Ishikawa (cell line): ENCODE measurements around the gene KSR2.

Experiments
- CEBPB ChIP-seq: IDR thresholded peaks from 2 replicates; pipeline ENCODE4 v1.6.1; 2012
- CREB1 ChIP-seq: IDR thresholded peaks from 2 replicates; pipeline ENCODE4 v1.6.1; 2012; ENCODE audit warnings: low read depth
- EGR1 ChIP-seq: IDR thresholded peaks from 2 replicates; pipeline ENCODE4 v1.6.1; 2012
- EP300 ChIP-seq: IDR thresholded peaks from 2 replicates; pipeline ENCODE4 v1.6.1; 2012; ENCODE audit warnings: borderline replicate concordance
- FOXM1 ChIP-seq: IDR thresholded peaks from 2 replicates; pipeline ENCODE4 v1.6.1; 2012; ENCODE audit warnings: low read depth, borderline replicate concordance
- NFIC ChIP-seq: IDR thresholded peaks from 2 replicates; pipeline ENCODE4 v1.6.1; 2012
- RAD21 ChIP-seq: IDR thresholded peaks from 2 replicates; pipeline ENCODE4 v1.6.1; 2012; ENCODE audit warnings: low read depth
- TAF1 ChIP-seq: IDR thresholded peaks from 2 replicates; pipeline ENCODE4 v1.6.1; 2012; ENCODE audit warnings: low read depth, mild to moderate bottlenecking
- TCF12 ChIP-seq: IDR thresholded peaks from 2 replicates; pipeline ENCODE4 v1.6.1; 2012; ENCODE audit warnings: low read depth
- TEAD4 ChIP-seq: IDR thresholded peaks from 2 replicates; pipeline ENCODE4 v1.6.1; 2012
- YY1 ChIP-seq: IDR thresholded peaks from 2 replicates; pipeline ENCODE4 v1.6.1; 2012; ENCODE audit warnings: low read depth
- ZBTB7A ChIP-seq: IDR thresholded peaks from 2 replicates; pipeline ENCODE4 v1.6.1; 2012; ENCODE audit warnings: low read depth
- TF ChIP-seq, protein P1 (sequence below): IDR thresholded peaks from 2 replicates; pipeline ENCODE4 v1.6.1; 2012; ENCODE audit warnings: low read depth, mild to moderate bottlenecking
- TF ChIP-seq, protein P2 (sequence below): IDR thresholded peaks from 2 replicates; pipeline ENCODE4 v1.6.1; 2012
- TF ChIP-seq, protein P3 (sequence below): IDR thresholded peaks from 2 replicates; pipeline ENCODE4 v1.6.1; 2012

Gene KSR2

DNA sequence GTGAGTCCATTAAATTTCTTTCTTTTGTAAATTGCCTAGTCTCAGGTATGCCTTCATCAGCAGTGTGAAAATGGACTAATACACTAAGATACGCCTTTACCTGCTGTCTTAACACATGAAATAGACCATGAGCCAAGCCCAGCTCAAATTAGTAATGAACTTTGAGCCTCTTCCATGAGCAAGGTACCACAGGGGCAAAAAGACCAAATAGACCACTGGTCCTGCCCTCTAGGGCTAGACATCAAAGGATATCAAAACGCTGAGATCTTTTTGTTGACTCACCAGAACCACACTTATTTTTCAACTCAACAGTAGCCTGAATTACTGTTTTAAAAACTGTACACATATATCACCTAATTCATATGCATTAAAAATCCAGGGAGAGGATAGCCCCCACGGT lies 469.9 kb downstream of the KSR2 start:
- TF ChIP-seq RAD21 (no peak), EP300 (no peak), TCF12 (no peak), NFIC (no peak), TAF1 (no peak), CREB1 (no peak), YY1 (no peak), CEBPB (no peak), ZBTB7A (no peak), EGR1 (no peak), TEAD4 (no peak), FOXM1 (no peak)
- TF ChIP-seq, protein P1, sequence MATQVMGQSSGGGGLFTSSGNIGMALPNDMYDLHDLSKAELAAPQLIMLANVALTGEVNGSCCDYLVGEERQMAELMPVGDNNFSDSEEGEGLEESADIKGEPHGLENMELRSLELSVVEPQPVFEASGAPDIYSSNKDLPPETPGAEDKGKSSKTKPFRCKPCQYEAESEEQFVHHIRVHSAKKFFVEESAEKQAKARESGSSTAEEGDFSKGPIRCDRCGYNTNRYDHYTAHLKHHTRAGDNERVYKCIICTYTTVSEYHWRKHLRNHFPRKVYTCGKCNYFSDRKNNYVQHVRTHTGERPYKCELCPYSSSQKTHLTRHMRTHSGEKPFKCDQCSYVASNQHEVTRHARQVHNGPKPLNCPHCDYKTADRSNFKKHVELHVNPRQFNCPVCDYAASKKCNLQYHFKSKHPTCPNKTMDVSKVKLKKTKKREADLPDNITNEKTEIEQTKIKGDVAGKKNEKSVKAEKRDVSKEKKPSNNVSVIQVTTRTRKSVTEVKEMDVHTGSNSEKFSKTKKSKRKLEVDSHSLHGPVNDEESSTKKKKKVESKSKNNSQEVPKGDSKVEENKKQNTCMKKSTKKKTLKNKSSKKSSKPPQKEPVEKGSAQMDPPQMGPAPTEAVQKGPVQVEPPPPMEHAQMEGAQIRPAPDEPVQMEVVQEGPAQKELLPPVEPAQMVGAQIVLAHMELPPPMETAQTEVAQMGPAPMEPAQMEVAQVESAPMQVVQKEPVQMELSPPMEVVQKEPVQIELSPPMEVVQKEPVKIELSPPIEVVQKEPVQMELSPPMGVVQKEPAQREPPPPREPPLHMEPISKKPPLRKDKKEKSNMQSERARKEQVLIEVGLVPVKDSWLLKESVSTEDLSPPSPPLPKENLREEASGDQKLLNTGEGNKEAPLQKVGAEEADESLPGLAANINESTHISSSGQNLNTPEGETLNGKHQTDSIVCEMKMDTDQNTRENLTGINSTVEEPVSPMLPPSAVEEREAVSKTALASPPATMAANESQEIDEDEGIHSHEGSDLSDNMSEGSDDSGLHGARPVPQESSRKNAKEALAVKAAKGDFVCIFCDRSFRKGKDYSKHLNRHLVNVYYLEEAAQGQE = no peak
- TF ChIP-seq, protein P2, sequence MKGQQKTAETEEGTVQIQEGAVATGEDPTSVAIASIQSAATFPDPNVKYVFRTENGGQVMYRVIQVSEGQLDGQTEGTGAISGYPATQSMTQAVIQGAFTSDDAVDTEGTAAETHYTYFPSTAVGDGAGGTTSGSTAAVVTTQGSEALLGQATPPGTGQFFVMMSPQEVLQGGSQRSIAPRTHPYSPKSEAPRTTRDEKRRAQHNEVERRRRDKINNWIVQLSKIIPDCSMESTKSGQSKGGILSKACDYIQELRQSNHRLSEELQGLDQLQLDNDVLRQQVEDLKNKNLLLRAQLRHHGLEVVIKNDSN = no peak
- TF ChIP-seq, protein P3, sequence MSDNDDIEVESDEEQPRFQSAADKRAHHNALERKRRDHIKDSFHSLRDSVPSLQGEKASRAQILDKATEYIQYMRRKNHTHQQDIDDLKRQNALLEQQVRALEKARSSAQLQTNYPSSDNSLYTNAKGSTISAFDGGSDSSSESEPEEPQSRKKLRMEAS = no peak

DNA sequence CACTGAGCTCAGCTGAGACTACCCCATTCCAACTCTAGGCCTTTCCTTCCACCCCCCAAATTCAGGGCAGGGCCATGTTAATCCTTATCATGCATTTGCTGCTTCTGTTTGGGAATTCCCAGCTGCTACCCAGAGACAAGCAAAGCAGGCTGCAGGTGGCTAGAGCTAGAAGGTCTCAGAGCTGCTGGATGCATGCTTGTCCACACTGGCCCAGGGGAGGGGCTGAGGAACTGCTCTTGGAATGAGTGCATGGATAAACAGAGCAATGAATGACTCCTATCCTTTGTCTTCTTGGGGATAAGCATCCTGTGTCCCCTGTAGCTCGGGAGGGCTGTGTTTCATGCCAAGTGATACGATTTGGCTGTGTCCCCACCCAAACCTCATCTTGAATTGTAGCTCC lies 470.5 kb downstream of the KSR2 start:
- TF ChIP-seq YY1 = no peak
- no peak for TF ChIP-seq CEBPB
- TF ChIP-seq, protein P3 = no peak
- no peak for TF ChIP-seq NFIC
- TF ChIP-seq ZBTB7A = no peak
- TF ChIP-seq, protein P2 = no peak
- TF ChIP-seq TCF12 = no peak
- TF ChIP-seq RAD21 = no peak
- TF ChIP-seq TEAD4 = no peak
- no peak for TF ChIP-seq CREB1

DNA sequence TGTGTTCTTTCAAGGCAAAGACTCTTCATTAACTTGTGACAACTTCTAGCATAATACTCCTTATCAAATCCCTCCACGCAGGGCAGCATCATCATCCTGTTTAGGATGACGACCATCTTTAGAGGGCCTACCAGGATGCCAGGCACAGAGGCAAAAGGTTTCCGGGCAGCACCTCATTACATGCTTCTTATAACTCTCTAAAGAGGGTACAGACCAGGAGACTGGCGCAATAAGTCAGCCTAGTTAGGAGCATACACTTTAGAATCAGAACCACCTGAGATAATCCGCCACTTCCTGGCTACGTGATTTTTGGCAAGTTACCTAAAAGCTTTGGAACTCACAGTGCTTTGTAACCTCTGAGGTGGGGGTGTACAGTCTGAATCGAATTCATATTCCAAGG lies 471.4 kb downstream of the KSR2 start:
- TF ChIP-seq EP300 (no peak), ZBTB7A (no peak), NFIC (no peak), YY1 (no peak), TEAD4 (no peak), CEBPB (no peak), TAF1 (no peak), CREB1 (no peak), TCF12 (no peak), EGR1 (no peak), RAD21 (no peak), FOXM1 (no peak)
- TF ChIP-seq, protein P1 = no peak
- TF ChIP-seq, protein P2 = no peak
- TF ChIP-seq, protein P3 = no peak

DNA sequence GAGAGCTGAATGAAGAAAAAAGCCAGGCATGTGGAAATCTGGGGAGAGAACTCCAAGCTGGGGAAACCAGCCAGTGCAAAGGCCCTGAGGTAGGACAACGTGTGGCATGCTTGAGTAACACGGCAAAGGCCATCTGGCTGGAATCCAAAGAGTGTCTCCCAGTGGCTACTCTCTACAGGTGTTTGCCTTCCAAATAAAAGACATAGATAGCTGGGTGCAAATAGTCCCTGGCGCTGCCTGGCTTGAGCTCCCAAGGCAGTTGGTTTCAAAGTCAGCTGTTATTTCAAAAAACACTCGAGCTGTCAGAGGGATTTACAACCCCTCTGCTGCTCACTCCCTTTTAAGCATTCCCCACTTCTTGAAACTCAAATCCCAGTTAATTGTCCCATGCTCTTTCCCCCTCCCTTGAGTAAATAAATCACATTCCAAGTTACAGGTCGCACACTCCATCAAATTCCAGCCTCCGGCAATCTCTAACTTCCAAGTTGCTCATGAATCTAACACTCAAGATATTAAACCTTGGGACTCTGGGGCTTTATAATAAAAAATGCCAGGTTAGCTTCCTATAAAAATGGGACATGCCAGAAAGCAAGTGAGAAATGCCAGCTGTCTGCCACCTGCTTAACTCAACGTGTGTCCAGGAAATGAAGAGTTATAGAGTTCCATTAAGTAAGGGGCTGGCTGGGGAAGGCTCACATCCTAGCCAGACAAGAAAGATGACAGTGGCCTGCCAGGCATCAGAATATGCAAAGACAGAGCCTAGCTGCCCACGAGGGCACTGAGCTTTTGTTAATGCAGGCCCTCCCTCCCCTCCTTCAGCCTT lies 473.7 kb downstream of the KSR2 start:
- TF ChIP-seq CEBPB (no peak), YY1 (no peak), TCF12 (no peak), ZBTB7A (no peak), FOXM1 (no peak), RAD21 (no peak), CREB1 (no peak), TAF1 (no peak), TEAD4 (no peak), NFIC (no peak), EP300 (no peak)
- TF ChIP-seq, protein P3 = no peak
- TF ChIP-seq, protein P2 = no peak
- TF ChIP-seq, protein P1 = no peak
